OCI-LY3 (cell line): ENCODE results near the gene SPATA6.

ENCODE experiments used
- CTCF ChIP-seq: fragments of 200-600, 300-600 bp; sonication (generic); IDR thresholded peaks from 2 replicates; pipeline ENCODE4 v1.5.1; 2014; ENCODE audit warnings: antibody characterized with exemption, low read length, low read depth
- EZH2phosphoT487 ChIP-seq: fragments of 200-600 bp; shearing (Covaris generic); IDR thresholded peaks from 2 replicates; pipeline ENCODE4 v1.6.1; 2018; ENCODE audit warnings: antibody characterized with exemption, mixed run types, low read depth

- TF ChIP-seq CTCF (no peak), EZH2phosphoT487 (no peak)
Observed at GRCh38 chr1:48341221-48341620, 130.8 kb downstream of the SPATA6 start.
